ENCODE results near the gene DYNC2H1. TPM values are rescaled to one million over a fixed set of nuclear protein-coding genes. Genes with fewer than 3 reads are reported as not detected.

Gene DYNC2H1
- total RNA-seq, 1 donor from 2014 or later = 17.2 TPM

GRCh38 chr11:103183981-103184611 lies 74.9 kb downstream of the DYNC2H1 start:
- H3K79me2 ChIP-seq (ENCODE audit: insufficient read depth, low read length) = no peaks in the 10 kb centered on the region
- no peak overlapping the region for H3K4me2 ChIP-seq (ENCODE audit: low read length)
- H2AFZ ChIP-seq (ENCODE audit: low read depth, low read length) = no peak overlapping the region
- no peaks in the 10 kb centered on the region for H4K20me1 ChIP-seq (ENCODE audit: insufficient read depth, low read length)
- H3K9ac ChIP-seq (ENCODE audit: low read length) = no peak overlapping the region
- no peak overlapping the region for H3K27ac ChIP-seq (ENCODE audit: low read depth, low read length)
- H3K36me3 ChIP-seq (ENCODE audit: insufficient read depth, low read length) = peaks cover 3% of the 10 kb centered on the region
- no peak overlapping the region for H3K4me3 ChIP-seq (ENCODE audit: insufficient read depth, low read depth, low read length)
- FAIRE-seq = no peak
- H3K9me3 ChIP-seq (ENCODE audit: insufficient read depth, low read depth, low read length) = no peaks in the 10 kb centered on the region
- H3K27me3 Mint-ChIP-seq (ENCODE audit: low read depth, unreplicated experiment) = no peaks in the 10 kb centered on the region
- H3K27ac Mint-ChIP-seq (ENCODE audit: unreplicated experiment) = no peak overlapping the region
- H3K4me3 Mint-ChIP-seq (ENCODE audit: unreplicated experiment) = no peak overlapping the region
- peaks cover 7% of the 10 kb centered on the region for H3K4me1 Mint-ChIP-seq (ENCODE audit: low read depth, unreplicated experiment)
- H3K36me3 Mint-ChIP-seq (ENCODE audit: low read depth, unreplicated experiment) = no peaks in the 10 kb centered on the region
- TF ChIP-seq CTCF (IDR thresholded peaks at IDR 0.05; ENCODE audit: insufficient read depth, low read depth, low read length) (no peak), EZH2 (IDR thresholded peaks at IDR 0.05; ENCODE audit: insufficient read depth, low read length) (no peak)
- no peak for DNase-seq (ENCODE audit: low read depth)
- H3K4me1 ChIP-seq (ENCODE audit: insufficient read depth, low read length) = no peaks in the 10 kb centered on the region
- H3K9me3 Mint-ChIP-seq (ENCODE audit: unreplicated experiment) = no peaks in the 10 kb centered on the region
- H3K27me3 ChIP-seq (ENCODE audit: insufficient read depth, low read length) = no peaks in the 10 kb centered on the region

DNA sequence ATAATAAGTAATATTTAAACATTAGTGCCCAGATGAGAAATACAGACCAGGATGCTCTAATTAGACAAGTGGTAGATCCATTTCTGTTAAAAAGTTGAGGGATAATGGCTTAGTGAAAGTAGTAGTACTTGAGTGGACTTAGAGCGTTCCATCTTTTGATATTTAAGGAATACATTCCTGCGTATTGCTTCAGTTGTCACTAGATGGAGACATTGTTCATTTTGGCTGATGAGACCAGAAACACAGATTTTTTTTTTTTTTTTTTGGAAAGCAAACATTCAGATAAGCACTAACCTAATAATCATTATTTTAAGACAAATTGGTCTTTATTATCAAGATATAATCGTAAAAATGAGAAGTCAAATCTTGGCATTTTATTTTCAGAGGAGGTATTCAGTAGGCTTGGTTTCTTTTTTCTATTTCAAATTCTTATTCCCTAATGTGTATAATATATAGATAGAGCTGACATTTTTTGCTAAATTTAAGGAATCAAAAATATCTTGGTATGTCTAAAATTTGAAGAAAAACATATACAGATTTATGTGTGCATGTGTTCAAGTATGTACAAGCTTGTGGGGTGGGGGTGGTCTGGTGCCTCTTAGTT lies 92.9 kb downstream of the DYNC2H1 start:
- peak; percentile 65 for TF ChIP-seq CTCF (IDR thresholded peaks at IDR 0.05; ENCODE audit: insufficient read depth, low read depth, low read length)
- no peak for TF ChIP-seq EZH2 (IDR thresholded peaks at IDR 0.05; ENCODE audit: insufficient read depth, low read length)
- H3K27ac ChIP-seq (ENCODE audit: low read depth, low read length) = no peak overlapping the region
- Mint-ChIP-seq H3K36me3 (ENCODE audit: low read depth, unreplicated experiment) (peaks cover 2% of the 10 kb centered on the region), H3K4me3 (ENCODE audit: unreplicated experiment) (no peak overlapping the region), H3K27me3 (ENCODE audit: low read depth, unreplicated experiment) (no peaks in the 10 kb centered on the region), H3K27ac (ENCODE audit: unreplicated experiment) (no peak overlapping the region), H3K4me1 (ENCODE audit: low read depth, unreplicated experiment) (no peaks in the 10 kb centered on the region), H3K9me3 (ENCODE audit: unreplicated experiment) (no peaks in the 10 kb centered on the region)
- H3K4me1 ChIP-seq (ENCODE audit: insufficient read depth, low read length) = no peaks in the 10 kb centered on the region
- no peaks in the 10 kb centered on the region for H4K20me1 ChIP-seq (ENCODE audit: insufficient read depth, low read length)
- no peaks in the 10 kb centered on the region for H3K27me3 ChIP-seq (ENCODE audit: insufficient read depth, low read length)
- no peak overlapping the region for H3K4me3 ChIP-seq (ENCODE audit: insufficient read depth, low read depth, low read length)
- H3K4me2 ChIP-seq (ENCODE audit: low read length) = no peak overlapping the region
- DNase-seq (ENCODE audit: low read depth) (peak; percentile 16), FAIRE-seq (no peak)
- H3K79me2 ChIP-seq (ENCODE audit: insufficient read depth, low read length) = no peaks in the 10 kb centered on the region
- peaks cover 2% of the 10 kb centered on the region for H3K36me3 ChIP-seq (ENCODE audit: insufficient read depth, low read length)
- H3K9me3 ChIP-seq (ENCODE audit: insufficient read depth, low read depth, low read length) = no peaks in the 10 kb centered on the region
- H3K9ac ChIP-seq (ENCODE audit: low read length) = no peak overlapping the region
- H2AFZ ChIP-seq (ENCODE audit: low read depth, low read length) = no peak overlapping the region

DNA sequence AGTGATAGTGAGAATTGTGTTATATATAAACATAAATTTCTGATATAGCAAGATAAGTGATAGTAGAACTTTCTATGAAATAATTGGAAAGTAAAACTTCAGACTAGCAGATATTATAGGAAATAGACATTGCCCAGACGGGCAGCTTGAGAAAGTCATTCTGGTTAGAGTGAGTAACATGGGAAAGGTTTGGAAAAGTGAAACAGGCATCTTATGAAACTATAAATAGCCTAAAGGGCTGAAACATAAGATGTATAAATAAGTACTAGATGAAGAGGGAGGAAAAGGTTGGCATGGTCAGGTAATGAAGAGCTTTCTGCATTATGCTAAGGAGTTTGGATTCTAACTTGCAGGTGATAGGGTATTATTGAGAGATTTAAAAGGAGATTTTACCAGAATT lies 101.3 kb downstream of the DYNC2H1 start:
- H3K36me3 ChIP-seq (ENCODE audit: insufficient read depth, low read length) = no peaks in the 10 kb centered on the region
- no peak overlapping the region for H2AFZ ChIP-seq (ENCODE audit: low read depth, low read length)
- H3K4me1 ChIP-seq (ENCODE audit: insufficient read depth, low read length) = no peaks in the 10 kb centered on the region
- H3K9me3 ChIP-seq (ENCODE audit: insufficient read depth, low read depth, low read length) = no peaks in the 10 kb centered on the region
- Mint-ChIP-seq H3K27ac (ENCODE audit: unreplicated experiment) (peak overlapping the region; percentile 11), H3K36me3 (ENCODE audit: low read depth, unreplicated experiment) (no peaks in the 10 kb centered on the region), H3K4me3 (ENCODE audit: unreplicated experiment) (peak overlapping the region; percentile 17), H3K9me3 (ENCODE audit: unreplicated experiment) (no peaks in the 10 kb centered on the region), H3K4me1 (ENCODE audit: low read depth, unreplicated experiment) (peaks cover 10% of the 10 kb centered on the region), H3K27me3 (ENCODE audit: low read depth, unreplicated experiment) (no peaks in the 10 kb centered on the region)
- no peaks in the 10 kb centered on the region for H3K27me3 ChIP-seq (ENCODE audit: insufficient read depth, low read length)
- no peaks in the 10 kb centered on the region for H3K79me2 ChIP-seq (ENCODE audit: insufficient read depth, low read length)
- FAIRE-seq (no peak), DNase-seq (ENCODE audit: low read depth) (no peak)
- H3K4me2 ChIP-seq (ENCODE audit: low read length) = no peak overlapping the region
- H3K27ac ChIP-seq (ENCODE audit: low read depth, low read length) = no peak overlapping the region
- H3K9ac ChIP-seq (ENCODE audit: low read length) = no peak overlapping the region
- TF ChIP-seq CTCF (IDR thresholded peaks at IDR 0.05; ENCODE audit: insufficient read depth, low read depth, low read length) (no peak), EZH2 (IDR thresholded peaks at IDR 0.05; ENCODE audit: insufficient read depth, low read length) (no peak)
- H4K20me1 ChIP-seq (ENCODE audit: insufficient read depth, low read length) = no peaks in the 10 kb centered on the region
- no peak overlapping the region for H3K4me3 ChIP-seq (ENCODE audit: insufficient read depth, low read depth, low read length)
